ENCODE data around the gene ADGRB2. TPM values are rescaled to one million over a fixed set of nuclear protein-coding genes. Genes with fewer than 3 reads are reported as not detected.

Gene ADGRB2
- total and polyA plus RNA-seq, 5 experiments from 2014 or later: 0.05 to 0.18 (median 0.10) TPM; not detected in 2

GRCh38 chr1:31765041-31765467 lies 914 bp upstream of the ADGRB2 start:
- H3K4me1 Mint-ChIP-seq: peaks cover 15 to 44% (median 41%) of the 10 kb centered on the region in 4 donors
- peaks cover 0 to 12% (median 3%) of the 10 kb centered on the region in 5 donors for H3K27me3 Mint-ChIP-seq
- H3K4me3 Mint-ChIP-seq: peak overlapping the region in 9 of 10 donors; percentile 4 to 90 (median 84)
- H3K36me3 Mint-ChIP-seq: no peaks in the 10 kb centered on the region
- no peaks in the 10 kb centered on the region for H3K9me3 Mint-ChIP-seq
- POLR2A ChIA-PET: interaction anchor here (0.5 kb wide), 1 partner anchor 688 kb away, joined by 8 read pairs; no protein-coding TSS in a partner anchor
- H3K27ac Mint-ChIP-seq: peak overlapping the region in 2 of 10 donors; percentile 12 to 62
- ATAC-seq (no peak), DNase-seq (no peak)

- Mint-ChIP-seq H3K27ac (no peak overlapping the region), H3K9me3 (no peaks in the 10 kb centered on the region), H3K4me1 (peaks cover 14 to 38% (median 30%) of the 10 kb centered on the region in 4 donors), H3K27me3 (peaks cover 0 to 12% (median 3%) of the 10 kb centered on the region in 5 donors), H3K36me3 (no peaks in the 10 kb centered on the region), H3K4me3 (peak overlapping the region; percentile 68 to 90 (median 81))
- POLR2A ChIA-PET: interaction anchor here (1.5 kb wide), 1 partner anchor 25 kb away, joined by 6 read pairs; no protein-coding TSS in a partner anchor
- DNase-seq: peak in 3 of 10 donors; percentile 7 to 43 (median 41)
- ATAC-seq: peak; percentile 9 to 31
Observed at GRCh38 chr1:31763671-31764311, 349 bp downstream of the ADGRB2 start.

DNA sequence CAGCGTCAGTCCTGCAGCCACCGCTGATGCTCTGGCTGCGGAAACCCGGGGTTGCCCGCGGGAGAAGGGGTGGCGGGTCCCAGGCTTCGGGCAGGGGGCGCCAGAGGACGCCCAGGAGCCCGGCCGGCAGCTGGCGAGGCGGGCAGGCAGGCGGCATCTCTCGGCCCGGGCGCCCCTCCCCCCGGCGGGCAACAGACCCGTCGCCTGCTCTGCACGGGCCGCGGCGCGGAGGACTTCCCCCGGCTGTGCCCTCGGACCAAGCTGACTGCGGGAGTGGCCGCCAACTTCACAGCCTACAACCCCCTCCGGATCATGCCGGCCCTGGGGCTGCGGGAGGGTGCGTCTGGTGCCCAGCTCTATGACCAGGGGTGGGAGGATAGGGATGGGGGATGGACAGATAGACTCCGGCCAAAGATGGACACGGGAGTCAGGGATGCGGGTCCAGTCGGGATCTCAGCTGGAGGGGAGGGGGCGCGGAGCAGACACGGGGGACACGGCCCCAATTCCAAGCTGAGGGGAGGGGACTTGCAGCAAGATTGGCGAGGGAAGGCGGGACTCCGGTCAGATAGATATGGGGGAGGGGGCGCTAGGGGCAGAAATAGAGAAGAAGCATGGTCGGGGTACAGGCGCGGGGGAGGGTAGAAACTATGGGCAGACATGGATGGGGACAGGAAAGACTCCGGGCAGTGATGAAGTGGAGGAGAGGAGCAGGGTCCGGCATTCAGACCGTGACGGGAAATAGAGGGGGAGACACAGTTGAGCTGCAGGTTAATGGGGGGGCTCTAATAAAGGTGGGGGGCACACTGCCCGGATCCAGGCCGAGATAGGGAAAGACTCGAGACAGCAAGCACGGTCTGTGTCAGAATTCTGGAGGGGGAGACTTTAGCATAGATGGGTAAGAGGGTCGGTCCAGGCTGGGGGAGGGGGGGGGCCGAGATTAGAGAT lies 1.1 kb downstream of the ADGRB2 start:
- peak; percentile 47 to 51 for ATAC-seq
- H3K4me1 Mint-ChIP-seq: peaks cover 14 to 37% (median 27%) of the 10 kb centered on the region in 4 donors
- H3K27ac Mint-ChIP-seq: peak overlapping the region in 1 of 10 donors; percentile 11
- POLR2A ChIA-PET: interaction anchor here (0.6 to 1.5 kb wide), 7 partner anchors 11 to 601 kb away, joined by 3 to 6 read pairs (median 3); no protein-coding TSS in a partner anchor
- H3K4me3 Mint-ChIP-seq: peak overlapping the region; percentile 68 to 90 (median 81)
- no peaks in the 10 kb centered on the region for H3K36me3 Mint-ChIP-seq
- no peaks in the 10 kb centered on the region for H3K9me3 Mint-ChIP-seq
- peak; percentile 51 to 78 (median 66) for DNase-seq
- H3K27me3 Mint-ChIP-seq: peaks cover 0 to 12% (median 3%) of the 10 kb centered on the region in 5 donors

- H3K4me3 Mint-ChIP-seq: peak overlapping the region in 9 of 10 donors; percentile 2 to 90 (median 66)
- POLR2A ChIA-PET: interaction anchor here (0.6 to 1.3 kb wide), 4 partner anchors 15 to 55 kb away, joined by 3 to 5 read pairs (median 4); no protein-coding TSS in a partner anchor
- H3K27me3 Mint-ChIP-seq: peaks cover 0 to 12% (median 3%) of the 10 kb centered on the region in 5 donors
- H3K27ac Mint-ChIP-seq: peak overlapping the region in 1 of 10 donors; percentile 24
- no peak for ATAC-seq
- H3K9me3 Mint-ChIP-seq: no peaks in the 10 kb centered on the region
- H3K4me1 Mint-ChIP-seq: peaks cover 14 to 37% (median 27%) of the 10 kb centered on the region in 4 donors
- DNase-seq: no peak
- no peaks in the 10 kb centered on the region for H3K36me3 Mint-ChIP-seq
Observed at GRCh38 chr1:31762323-31762722, 1.8 kb downstream of the ADGRB2 start.

- POLR2A ChIA-PET: interaction anchor here (1.3 to 1.4 kb wide), 2 partner anchors 14 to 27 kb away, joined by 4 to 5 read pairs; no protein-coding TSS in a partner anchor
- H3K4me3 Mint-ChIP-seq: peak overlapping the region; percentile 2 to 90 (median 69)
- ATAC-seq: no peak
Observed at GRCh38 chr1:31761883-31762282, 2.3 kb downstream of the ADGRB2 start.

DNA sequence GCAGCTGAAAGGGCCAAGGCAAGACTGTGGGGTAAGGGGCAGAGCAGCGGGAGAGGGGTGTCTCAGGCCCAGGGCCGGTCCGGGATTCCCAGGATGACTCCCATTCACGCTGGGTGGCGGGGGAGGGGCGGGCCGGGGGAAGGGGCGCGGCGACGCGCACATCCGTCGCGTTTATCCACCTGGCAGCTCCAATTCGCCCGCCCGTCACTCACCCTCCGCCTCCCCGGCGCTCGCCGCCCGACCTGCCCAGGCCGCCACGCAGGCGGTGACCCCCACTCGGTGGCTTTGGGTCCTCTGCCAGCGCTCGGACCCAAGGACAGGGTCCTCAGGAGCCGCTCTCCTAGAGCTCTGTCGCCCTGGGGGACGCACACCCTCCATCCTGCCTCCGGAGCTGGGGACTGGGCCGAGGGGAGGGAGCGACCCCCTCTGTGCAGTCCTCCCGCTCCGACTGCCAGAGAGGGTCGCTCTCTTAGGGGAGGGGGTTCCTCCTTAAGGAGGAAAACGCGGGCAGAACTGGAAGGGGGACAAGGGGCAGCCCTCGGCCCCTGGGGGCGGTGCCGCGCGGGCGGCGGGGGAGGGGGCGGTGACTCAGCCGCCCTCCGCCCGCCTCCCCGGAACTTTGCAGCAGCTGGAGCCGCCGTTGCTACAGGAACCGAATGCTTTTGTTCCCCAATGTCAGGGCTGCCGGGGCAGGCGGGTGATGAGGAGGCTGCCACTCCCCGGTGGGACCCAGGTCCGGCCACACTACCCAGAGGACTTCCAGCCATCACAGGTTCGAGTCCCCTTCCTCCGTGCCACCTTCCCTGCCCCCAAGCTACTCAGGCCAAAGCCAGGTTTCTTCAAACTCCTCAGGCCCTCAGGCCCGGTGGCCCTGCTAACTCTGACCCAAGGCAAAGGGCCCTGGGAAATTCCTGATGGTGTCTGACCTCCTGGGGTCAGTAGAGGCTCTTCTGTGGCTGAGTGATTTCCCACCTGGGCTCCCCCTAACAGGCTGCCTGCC lies 3.4 kb downstream of the ADGRB2 start:
- peak overlapping the region in 3 of 10 donors; percentile 48 to 82 (median 56) for H3K27ac Mint-ChIP-seq
- H3K27me3 Mint-ChIP-seq: peaks cover 0 to 12% (median 3%) of the 10 kb centered on the region in 5 donors
- ATAC-seq (peak; percentile 58 to 64), DNase-seq (peak; percentile 47 to 84 (median 60))
- H3K4me1 Mint-ChIP-seq: peaks cover 14 to 37% (median 27%) of the 10 kb centered on the region in 4 donors
- peak overlapping the region; percentile 62 to 86 (median 72) for H3K4me3 Mint-ChIP-seq
- no peaks in the 10 kb centered on the region for H3K36me3 Mint-ChIP-seq
- H3K9me3 Mint-ChIP-seq: no peaks in the 10 kb centered on the region
- POLR2A ChIA-PET: interaction anchor here (0.6 to 1.4 kb wide), 5 partner anchors 13 to 703 kb away, joined by 3 to 5 read pairs (median 4); partner anchors contain the start of gene TMEM39B

More at GRCh38 chr1:31761883-31762282, 2.3 kb downstream of the ADGRB2 start:
- DNase-seq: no peak
- H3K4me1 Mint-ChIP-seq: peaks cover 14 to 37% (median 27%) of the 10 kb centered on the region in 4 donors
- peaks cover 0 to 12% (median 3%) of the 10 kb centered on the region in 5 donors for H3K27me3 Mint-ChIP-seq
- peak overlapping the region in 1 of 10 donors; percentile 24 for H3K27ac Mint-ChIP-seq
- H3K9me3 Mint-ChIP-seq: no peaks in the 10 kb centered on the region
- H3K36me3 Mint-ChIP-seq: no peaks in the 10 kb centered on the region

- Mint-ChIP-seq H3K27ac (peak overlapping the region in 1 of 10 donors; percentile 53), H3K4me3 (peak overlapping the region; percentile 47 to 86 (median 63)), H3K27me3 (peaks cover 0 to 11% (median 3%) of the 10 kb centered on the region in 5 donors), H3K4me1 (peaks cover 8 to 32% (median 18%) of the 10 kb centered on the region in 4 donors), H3K36me3 (no peaks in the 10 kb centered on the region), H3K9me3 (no peaks in the 10 kb centered on the region)
- no peak for ATAC-seq
- DNase-seq: no peak
- POLR2A ChIA-PET: no interaction called here
Observed at GRCh38 chr1:31759298-31760023, 4.7 kb downstream of the ADGRB2 start.

- H3K27me3 Mint-ChIP-seq: peaks cover 0 to 11% (median 3%) of the 10 kb centered on the region in 5 donors
- ATAC-seq: no peak
- no peak for DNase-seq
- H3K36me3 Mint-ChIP-seq: no peaks in the 10 kb centered on the region
- peak overlapping the region in 1 of 10 donors; percentile 24 for H3K4me3 Mint-ChIP-seq
- peak overlapping the region in 1 of 10 donors; percentile 53 for H3K27ac Mint-ChIP-seq
- peaks cover 8 to 32% (median 18%) of the 10 kb centered on the region in 4 donors for H3K4me1 Mint-ChIP-seq
- no peaks in the 10 kb centered on the region for H3K9me3 Mint-ChIP-seq
- POLR2A ChIA-PET: no interaction called here
Observed at GRCh38 chr1:31758823-31759222, 5.3 kb downstream of the ADGRB2 start.

DNA sequence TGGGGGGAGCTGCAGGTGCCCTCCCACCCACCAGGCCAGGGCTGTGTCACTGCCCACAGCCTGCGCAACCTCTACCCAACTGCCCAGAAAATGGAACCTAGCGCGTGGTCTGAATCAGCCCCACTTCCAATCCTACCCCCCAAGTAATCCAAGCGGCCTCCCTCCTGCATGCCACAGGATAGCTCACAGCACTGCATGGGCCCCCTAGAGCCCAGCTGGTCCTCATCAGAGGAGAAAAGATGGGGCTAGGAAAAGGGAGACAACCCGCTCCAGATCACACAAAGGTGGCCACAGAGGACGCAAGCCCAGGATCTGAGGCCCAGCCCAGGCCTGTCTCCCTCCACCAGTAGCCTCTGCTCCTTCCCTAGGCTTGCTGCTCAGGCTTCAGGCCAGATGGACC lies 6.2 kb downstream of the ADGRB2 start:
- H3K27me3 Mint-ChIP-seq: peaks cover 0 to 8% (median 3%) of the 10 kb centered on the region in 5 donors
- no peaks in the 10 kb centered on the region for H3K36me3 Mint-ChIP-seq
- POLR2A ChIA-PET: no interaction called here
- ATAC-seq (no peak), DNase-seq (no peak)
- no peak overlapping the region for H3K4me3 Mint-ChIP-seq
- peak overlapping the region in 1 of 10 donors; percentile 3 for H3K27ac Mint-ChIP-seq
- no peaks in the 10 kb centered on the region for H3K9me3 Mint-ChIP-seq
- H3K4me1 Mint-ChIP-seq: peaks cover 8 to 31% (median 13%) of the 10 kb centered on the region in 4 donors

GRCh38 chr1:31757204-31757679 lies 6.9 kb downstream of the ADGRB2 start:
- no peak overlapping the region for H3K27ac Mint-ChIP-seq
- DNase-seq: no peak
- ATAC-seq: no peak
- no peak overlapping the region for H3K4me3 Mint-ChIP-seq
- no peaks in the 10 kb centered on the region for H3K36me3 Mint-ChIP-seq
- peaks cover 0 to 7% (median 3%) of the 10 kb centered on the region in 5 donors for H3K27me3 Mint-ChIP-seq
- POLR2A ChIA-PET: no interaction called here
- H3K4me1 Mint-ChIP-seq: peaks cover 10 to 30% (median 15%) of the 10 kb centered on the region in 4 donors
- no peaks in the 10 kb centered on the region for H3K9me3 Mint-ChIP-seq

All from naive thymus-derived CD8-positive, alpha-beta T cell (primary cell).